ENCODE data around the gene ZMYM5.

- TF ChIP-seq YY1 (IDR thresholded peaks at IDR 0.05; ENCODE audit: insufficient read depth, insufficient read length) (no peak), ZNF274 (IDR thresholded peaks at IDR 0.05; ENCODE audit: low read depth, low read length) (no peak), SUZ12 (IDR thresholded peaks at IDR 0.05; ENCODE audit: extremely low read depth, insufficient read depth, insufficient read length) (no peak)
These were observed 752 bp downstream of the ZMYM5 start for GRCh38 chr13:19862481-19863313.

Measured in NT2/D1 (cell line).